NB4 (cell line): ENCODE data around the gene HLA-B.

Experiments used
- MYC ChIP-seq: IDR thresholded peaks from 2 replicates; pipeline ENCODE4 v1.6.1; 2011; ENCODE audit warnings: low read depth, low read length
- POLR2A ChIP-seq: IDR thresholded peaks from 2 replicates; pipeline ENCODE4 v1.6.1; 2011; ENCODE audit warnings: mild to moderate bottlenecking; ENCODE audit not compliant: insufficient read length; ENCODE audit errors: extremely low read depth
- TF ChIP-seq, protein P1 (sequence below): IDR thresholded peaks from one replicate; pipeline ENCODE4 v1.5.1; 2012; ENCODE audit warnings: low read depth, low read length
- TF ChIP-seq, protein P2 (sequence below): IDR thresholded peaks from 2 replicates; pipeline ENCODE4 v1.6.1; 2011; ENCODE audit warnings: low read depth, low read length

DNA sequence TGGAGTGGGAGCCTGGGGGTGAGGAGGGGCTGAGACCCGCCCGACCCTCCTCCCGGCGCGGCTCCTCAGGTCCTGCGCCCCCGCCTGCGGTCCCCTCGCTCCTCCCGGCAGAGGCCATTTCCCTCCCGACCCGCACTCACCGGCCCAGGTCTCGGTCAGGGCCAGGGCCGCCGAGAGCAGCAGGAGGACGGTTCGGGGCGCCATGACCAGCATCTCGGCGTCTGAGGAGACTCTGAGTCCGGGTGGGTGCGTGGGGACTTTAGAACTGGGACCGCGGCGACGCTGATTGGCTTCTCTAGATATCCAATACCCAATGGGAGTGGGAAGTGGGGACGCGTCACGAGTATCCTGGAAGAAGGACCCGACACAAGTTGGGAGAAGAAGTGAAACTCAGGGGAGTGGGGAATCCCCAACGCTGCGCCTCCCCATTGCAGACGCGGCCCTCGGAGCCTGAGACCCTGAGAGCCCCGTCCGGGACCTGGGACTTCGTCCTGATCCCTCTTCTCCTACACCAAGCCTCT lies at the start of gene HLA-B:
- TF ChIP-seq, protein P1, sequence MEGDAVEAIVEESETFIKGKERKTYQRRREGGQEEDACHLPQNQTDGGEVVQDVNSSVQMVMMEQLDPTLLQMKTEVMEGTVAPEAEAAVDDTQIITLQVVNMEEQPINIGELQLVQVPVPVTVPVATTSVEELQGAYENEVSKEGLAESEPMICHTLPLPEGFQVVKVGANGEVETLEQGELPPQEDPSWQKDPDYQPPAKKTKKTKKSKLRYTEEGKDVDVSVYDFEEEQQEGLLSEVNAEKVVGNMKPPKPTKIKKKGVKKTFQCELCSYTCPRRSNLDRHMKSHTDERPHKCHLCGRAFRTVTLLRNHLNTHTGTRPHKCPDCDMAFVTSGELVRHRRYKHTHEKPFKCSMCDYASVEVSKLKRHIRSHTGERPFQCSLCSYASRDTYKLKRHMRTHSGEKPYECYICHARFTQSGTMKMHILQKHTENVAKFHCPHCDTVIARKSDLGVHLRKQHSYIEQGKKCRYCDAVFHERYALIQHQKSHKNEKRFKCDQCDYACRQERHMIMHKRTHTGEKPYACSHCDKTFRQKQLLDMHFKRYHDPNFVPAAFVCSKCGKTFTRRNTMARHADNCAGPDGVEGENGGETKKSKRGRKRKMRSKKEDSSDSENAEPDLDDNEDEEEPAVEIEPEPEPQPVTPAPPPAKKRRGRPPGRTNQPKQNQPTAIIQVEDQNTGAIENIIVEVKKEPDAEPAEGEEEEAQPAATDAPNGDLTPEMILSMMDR, result no peak
- TF ChIP-seq POLR2A (no peak), MYC (no peak; the same call in 1 of the 2 replicates)
- TF ChIP-seq, protein P2, sequence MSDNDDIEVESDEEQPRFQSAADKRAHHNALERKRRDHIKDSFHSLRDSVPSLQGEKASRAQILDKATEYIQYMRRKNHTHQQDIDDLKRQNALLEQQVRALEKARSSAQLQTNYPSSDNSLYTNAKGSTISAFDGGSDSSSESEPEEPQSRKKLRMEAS, result no peak
